Lower leg skin (tissue), 3 donors: ENCODE measurements around the gene MKRN1.

Experiments used
- CTCF ChIP-seq, 3 donors: fragments of 450-650 bp; IDR thresholded peaks; one replicate each; pipeline ENCODE4 v1.5.1; 2016; ENCODE audit warnings: antibody characterized with exemption in 3 of 3, mild to moderate bottlenecking in 3 of 3, moderate library complexity in 2 of 3
- POLR2A ChIP-seq, 2 donors: fragments of 450-650 bp; IDR thresholded peaks; one replicate each; pipeline ENCODE4 v1.6.1; 2016 to 2017; ENCODE audit warnings: antibody characterized with exemption in 2 of 2, mild to moderate bottlenecking in 1 of 2, moderate library complexity in 1 of 2

DNA sequence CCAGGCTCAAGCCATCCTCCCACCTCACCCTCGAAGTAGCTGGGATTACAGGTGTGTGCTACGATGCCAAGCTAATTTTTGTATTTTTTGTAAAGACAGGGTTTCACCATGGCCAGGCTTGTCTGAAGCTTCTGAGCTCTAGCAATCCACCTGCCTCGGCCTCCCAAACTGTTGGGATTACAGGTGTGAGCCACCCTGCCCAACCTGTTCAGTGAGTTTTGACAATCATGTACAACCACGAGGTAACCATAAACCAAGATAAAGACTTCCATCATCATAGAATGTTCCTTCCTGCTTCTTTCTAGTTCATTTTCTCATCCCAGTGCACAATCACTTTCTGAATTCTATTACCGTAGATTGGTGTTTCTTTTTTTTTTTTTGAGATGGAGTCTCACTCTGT is 30.5 kb upstream of the MKRN1 start:
- TF ChIP-seq CTCF (IDR thresholded peaks at IDR 0.05) (no peak), POLR2A (IDR thresholded peaks at IDR 0.05) (no peak)
